Measurements from ENCODE around the gene KIAA1671.

KIAA1671 gene

GRCh38 chr22:25161017-25161915 is 208.8 kb downstream of the KIAA1671 start:
- no peaks in the 10 kb centered on the region for H3K9me3 ChIP-seq (replicated peaks in 1 of 11)
- H3K9ac ChIP-seq: no peak overlapping the region
- no peaks in the 10 kb centered on the region for H3K27me3 ChIP-seq
- TF ChIP-seq Cebpa-rat (IDR thresholded peaks at IDR 0.05): no peak
- peaks cover 0 to 5% (median 0%) of the 10 kb centered on the region in 11 experiments; a peak in 3 of 22 replicates for H4K20me1 ChIP-seq
- H3K27ac ChIP-seq: no peak overlapping the region
- H3K36me3 ChIP-seq: no peaks in the 10 kb centered on the region
- no peak overlapping the region for H3K4me2 ChIP-seq
- no peaks in the 10 kb centered on the region for H3K4me1 ChIP-seq
- H3K4me3 ChIP-seq: no peak overlapping the region

GRCh38 chr22:25161916-25162530 is 209.5 kb downstream of the KIAA1671 start:
- TF ChIP-seq Cebpa-rat (IDR thresholded peaks at IDR 0.05): no peak
- no peak overlapping the region for H3K27ac ChIP-seq
- no peak overlapping the region for H3K4me2 ChIP-seq
- no peaks in the 10 kb centered on the region for H3K9me3 ChIP-seq (replicated peaks in 1 of 11)
- no peaks in the 10 kb centered on the region for H3K27me3 ChIP-seq
- no peaks in the 10 kb centered on the region for H3K4me1 ChIP-seq
- no peak overlapping the region for H3K9ac ChIP-seq
- H3K36me3 ChIP-seq: no peaks in the 10 kb centered on the region
- peaks cover 0 to 5% (median 0%) of the 10 kb centered on the region in 11 experiments; a peak in 3 of 22 replicates for H4K20me1 ChIP-seq
- no peak overlapping the region for H3K4me3 ChIP-seq

GRCh38 chr22:25162561-25162960 is 210.0 kb downstream of the KIAA1671 start:
- Histone ChIP-seq H3K27ac (no peak overlapping the region), H3K4me2 (no peak overlapping the region), H3K4me1 (no peaks in the 10 kb centered on the region), H3K9me3 (replicated peaks in 1 of 11) (no peaks in the 10 kb centered on the region), H3K9ac (no peak overlapping the region), H3K4me3 (no peak overlapping the region), H3K27me3 (no peaks in the 10 kb centered on the region), H3K36me3 (no peaks in the 10 kb centered on the region), H4K20me1 (peaks cover 0 to 5% (median 0%) of the 10 kb centered on the region in 11 experiments; a peak in 3 of 22 replicates)
- no peak for TF ChIP-seq Cebpa-rat (IDR thresholded peaks at IDR 0.05)

GRCh38 chr22:25165785-25166184 is 213.3 kb downstream of the KIAA1671 start:
- Histone ChIP-seq H3K9ac (no peak overlapping the region), H3K27ac (no peak overlapping the region), H3K4me2 (no peak overlapping the region), H3K9me3 (replicated peaks in 1 of 11) (no peaks in the 10 kb centered on the region), H3K27me3 (no peaks in the 10 kb centered on the region), H3K4me1 (no peaks in the 10 kb centered on the region), H3K36me3 (no peaks in the 10 kb centered on the region), H4K20me1 (peaks cover 0 to 4% (median 0%) of the 10 kb centered on the region in 11 experiments; a peak in 3 of 22 replicates), H3K4me3 (no peak overlapping the region)
- no peak for TF ChIP-seq Cebpa-rat (IDR thresholded peaks at IDR 0.05)

GRCh38 chr22:25166266-25167040 is 213.9 kb downstream of the KIAA1671 start:
- H3K9me3 ChIP-seq (replicated peaks in 1 of 11): no peaks in the 10 kb centered on the region
- H3K4me3 ChIP-seq: no peak overlapping the region
- H3K36me3 ChIP-seq: no peaks in the 10 kb centered on the region
- no peak overlapping the region for H3K9ac ChIP-seq
- no peak for TF ChIP-seq Cebpa-rat (IDR thresholded peaks at IDR 0.05)
- peaks cover 0 to under 1% (median 0%) of the 10 kb centered on the region in 11 experiments; a peak in 3 of 22 replicates for H4K20me1 ChIP-seq
- no peak overlapping the region for H3K27ac ChIP-seq
- H3K4me2 ChIP-seq: no peak overlapping the region
- no peaks in the 10 kb centered on the region for H3K27me3 ChIP-seq
- no peaks in the 10 kb centered on the region for H3K4me1 ChIP-seq

- Histone ChIP-seq H3K27ac (no peak overlapping the region), H3K9me3 (replicated peaks in 1 of 11) (no peaks in the 10 kb centered on the region), H3K4me1 (no peaks in the 10 kb centered on the region), H3K4me2 (no peak overlapping the region), H3K4me3 (no peak overlapping the region), H3K36me3 (no peaks in the 10 kb centered on the region), H4K20me1 (no peaks in the 10 kb centered on the region; a peak in 2 of 22 replicates), H3K9ac (no peak overlapping the region), H3K27me3 (no peaks in the 10 kb centered on the region)
- TF ChIP-seq Cebpa-rat (IDR thresholded peaks at IDR 0.05): no peak
These were observed 214.6 kb downstream of the KIAA1671 start for GRCh38 chr22:25167082-25167481.

- Histone ChIP-seq H3K4me3 (no peak overlapping the region), H3K4me2 (no peak overlapping the region), H3K9ac (no peak overlapping the region), H3K4me1 (no peaks in the 10 kb centered on the region), H3K27ac (no peak overlapping the region), H3K9me3 (replicated peaks in 1 of 11) (no peaks in the 10 kb centered on the region), H3K36me3 (no peaks in the 10 kb centered on the region), H3K27me3 (no peaks in the 10 kb centered on the region), H4K20me1 (no peaks in the 10 kb centered on the region; a peak in 1 of 22 replicates)
- TF ChIP-seq Cebpa-rat (IDR thresholded peaks at IDR 0.05): no peak
These were observed 215.5 kb downstream of the KIAA1671 start for GRCh38 chr22:25167834-25168601.

- no peaks in the 10 kb centered on the region for H3K4me1 ChIP-seq
- H3K27ac ChIP-seq: no peak overlapping the region
- no peaks in the 10 kb centered on the region; a peak in 1 of 22 replicates for H4K20me1 ChIP-seq
- H3K36me3 ChIP-seq: no peaks in the 10 kb centered on the region
- no peak for TF ChIP-seq Cebpa-rat (IDR thresholded peaks at IDR 0.05)
- H3K4me3 ChIP-seq: no peak overlapping the region
- no peaks in the 10 kb centered on the region for H3K27me3 ChIP-seq
- no peak overlapping the region for H3K4me2 ChIP-seq
- no peaks in the 10 kb centered on the region for H3K9me3 ChIP-seq (replicated peaks in 1 of 11)
- H3K9ac ChIP-seq: no peak overlapping the region
These were observed 216.9 kb downstream of the KIAA1671 start for GRCh38 chr22:25169278-25170031.
